ENCODE data around the gene IAH1. TPM values are rescaled to one million over a fixed set of nuclear protein-coding genes. Genes with fewer than 3 reads are reported as not detected.

IAH1 gene
- total RNA-seq, 1 experiment from 2014 or later = 25.0 TPM

DNA sequence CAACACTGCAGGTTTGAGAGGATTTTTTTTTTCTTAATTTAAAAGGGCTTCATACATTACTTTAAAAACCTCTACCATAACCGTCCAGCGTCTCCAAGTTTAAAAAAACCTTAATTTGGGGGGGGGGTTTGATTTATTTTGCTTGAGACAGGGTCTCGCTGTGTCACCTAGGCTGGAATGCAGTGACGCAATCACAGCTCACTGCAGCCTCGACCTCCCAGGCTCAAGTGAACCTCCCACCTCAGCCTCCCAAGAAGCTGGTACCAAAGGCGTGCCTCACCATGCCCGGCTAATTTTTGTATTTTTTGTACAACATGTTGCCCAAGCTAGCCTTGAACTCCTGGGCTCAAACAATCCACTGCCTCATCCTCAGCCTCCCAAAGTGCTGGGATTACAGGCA, 44.4 kb downstream of the IAH1 start:
- Mint-ChIP-seq H3K4me3 (ENCODE audit: low read depth, unreplicated experiment) (no peak overlapping the region), H3K27ac (ENCODE audit: unreplicated experiment) (no peak overlapping the region), H3K4me1 (ENCODE audit: low read depth, unreplicated experiment) (no peaks in the 10 kb centered on the region), H3K9me3 (ENCODE audit: low read depth, unreplicated experiment) (no peaks in the 10 kb centered on the region), H3K27me3 (ENCODE audit: unreplicated experiment) (no peaks in the 10 kb centered on the region), H3K36me3 (ENCODE audit: insufficient read depth, unreplicated experiment) (peaks cover 36% of the 10 kb centered on the region)
- CTCF ChIA-PET = no interaction called here
- intact Hi-C loops (cut with micrococcal nuclease; ENCODE audit: unreplicated experiment) = loop anchor here (1.0 kb wide), 1 partner anchor 39 kb away; no protein-coding TSS in a partner anchor
- BruUV-seq (replicated peaks) = no TSS peak
- DNase-seq = no peak
- TF ChIP-seq, protein P1, sequence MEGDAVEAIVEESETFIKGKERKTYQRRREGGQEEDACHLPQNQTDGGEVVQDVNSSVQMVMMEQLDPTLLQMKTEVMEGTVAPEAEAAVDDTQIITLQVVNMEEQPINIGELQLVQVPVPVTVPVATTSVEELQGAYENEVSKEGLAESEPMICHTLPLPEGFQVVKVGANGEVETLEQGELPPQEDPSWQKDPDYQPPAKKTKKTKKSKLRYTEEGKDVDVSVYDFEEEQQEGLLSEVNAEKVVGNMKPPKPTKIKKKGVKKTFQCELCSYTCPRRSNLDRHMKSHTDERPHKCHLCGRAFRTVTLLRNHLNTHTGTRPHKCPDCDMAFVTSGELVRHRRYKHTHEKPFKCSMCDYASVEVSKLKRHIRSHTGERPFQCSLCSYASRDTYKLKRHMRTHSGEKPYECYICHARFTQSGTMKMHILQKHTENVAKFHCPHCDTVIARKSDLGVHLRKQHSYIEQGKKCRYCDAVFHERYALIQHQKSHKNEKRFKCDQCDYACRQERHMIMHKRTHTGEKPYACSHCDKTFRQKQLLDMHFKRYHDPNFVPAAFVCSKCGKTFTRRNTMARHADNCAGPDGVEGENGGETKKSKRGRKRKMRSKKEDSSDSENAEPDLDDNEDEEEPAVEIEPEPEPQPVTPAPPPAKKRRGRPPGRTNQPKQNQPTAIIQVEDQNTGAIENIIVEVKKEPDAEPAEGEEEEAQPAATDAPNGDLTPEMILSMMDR (IDR thresholded peaks at IDR 0.05; ENCODE audit: unreplicated experiment) = no peak

DNA sequence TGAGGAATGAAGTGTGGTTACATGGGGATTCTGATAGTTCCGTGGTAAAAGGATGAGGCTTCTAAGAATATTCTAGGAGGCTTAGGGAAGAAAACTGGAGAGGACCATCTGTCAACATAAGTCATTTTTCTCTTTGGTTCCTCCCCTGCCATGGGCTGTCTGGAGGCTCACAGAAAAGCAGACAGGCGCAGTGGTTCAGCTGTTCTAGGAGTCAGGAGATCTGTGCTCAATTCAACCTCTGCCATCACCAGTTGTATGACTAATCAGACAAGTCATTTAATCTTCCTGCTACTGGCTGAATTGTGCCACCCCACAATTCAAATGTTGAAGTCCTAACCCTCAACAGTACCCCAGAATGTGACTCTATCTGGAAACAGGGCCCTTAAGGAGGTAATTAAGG, 44.9 kb downstream of the IAH1 start:
- Mint-ChIP-seq H3K9me3 (ENCODE audit: low read depth, unreplicated experiment) (no peaks in the 10 kb centered on the region), H3K4me3 (ENCODE audit: low read depth, unreplicated experiment) (no peak overlapping the region), H3K27me3 (ENCODE audit: unreplicated experiment) (no peaks in the 10 kb centered on the region), H3K4me1 (ENCODE audit: low read depth, unreplicated experiment) (no peaks in the 10 kb centered on the region), H3K36me3 (ENCODE audit: insufficient read depth, unreplicated experiment) (peaks cover 34% of the 10 kb centered on the region), H3K27ac (ENCODE audit: unreplicated experiment) (no peak overlapping the region)
- intact Hi-C loops (cut with micrococcal nuclease; ENCODE audit: unreplicated experiment) = no loop called here
- DNase-seq = no peak
- CTCF ChIA-PET = no interaction called here
- TF ChIP-seq, protein P1 (IDR thresholded peaks at IDR 0.05; ENCODE audit: unreplicated experiment) = no peak
- BruUV-seq (replicated peaks) = no TSS peak

DNA sequence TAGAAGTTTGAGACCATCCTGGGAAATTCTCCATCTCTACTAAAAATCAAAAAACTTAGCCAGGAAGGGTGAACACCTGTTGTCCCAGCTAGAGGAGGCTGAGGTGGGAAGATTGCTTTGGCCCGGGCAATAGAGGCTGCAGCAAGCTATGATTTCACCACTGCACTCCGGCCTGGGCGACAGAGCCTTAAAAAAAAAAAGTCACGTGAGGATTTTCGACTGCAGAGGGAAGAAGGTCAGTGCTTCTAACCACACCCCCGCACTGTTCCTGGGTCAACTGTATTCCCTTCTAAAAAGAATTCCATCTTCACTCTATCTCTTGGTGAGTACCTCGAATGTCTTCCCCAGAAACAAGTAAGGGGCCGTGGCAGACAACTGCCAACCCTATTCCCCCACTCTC, 49.9 kb downstream of the IAH1 start:
- CTCF ChIA-PET = no interaction called here
- no peak overlapping the region for H3K4me3 Mint-ChIP-seq (ENCODE audit: low read depth, unreplicated experiment)
- H3K4me1 Mint-ChIP-seq (ENCODE audit: low read depth, unreplicated experiment) = no peaks in the 10 kb centered on the region
- BruUV-seq (replicated peaks) = no TSS peak
- H3K9me3 Mint-ChIP-seq (ENCODE audit: low read depth, unreplicated experiment) = no peaks in the 10 kb centered on the region
- H3K27ac Mint-ChIP-seq (ENCODE audit: unreplicated experiment) = no peak overlapping the region
- intact Hi-C loops (cut with micrococcal nuclease; ENCODE audit: unreplicated experiment) = no loop called here
- peaks cover 42% of the 10 kb centered on the region for H3K36me3 Mint-ChIP-seq (ENCODE audit: insufficient read depth, unreplicated experiment)
- no peaks in the 10 kb centered on the region for H3K27me3 Mint-ChIP-seq (ENCODE audit: unreplicated experiment)
- TF ChIP-seq, protein P1 (IDR thresholded peaks at IDR 0.05; ENCODE audit: unreplicated experiment) = no peak
- DNase-seq = no peak

DNA sequence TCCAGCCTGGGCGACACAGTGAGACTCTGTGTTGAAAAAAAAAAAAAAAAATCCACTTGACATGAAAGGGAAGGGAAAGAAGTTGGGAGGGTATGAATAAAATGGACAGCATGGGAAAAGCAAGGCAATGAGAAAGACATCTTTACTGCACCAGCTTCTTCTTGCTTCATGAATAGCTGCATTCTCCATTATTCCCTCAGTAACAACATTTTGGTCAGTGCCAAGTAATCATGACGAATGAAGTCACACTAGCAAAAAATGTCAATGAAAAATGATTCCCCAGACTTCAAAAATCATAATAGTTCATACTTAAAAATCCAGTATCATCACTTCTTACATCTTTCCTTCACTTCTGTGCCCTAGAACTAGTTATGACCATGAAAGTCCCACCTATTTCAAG, 50.9 kb downstream of the IAH1 start:
- TF ChIP-seq, protein P1 (IDR thresholded peaks at IDR 0.05; ENCODE audit: unreplicated experiment) = no peak
- H3K27ac Mint-ChIP-seq (ENCODE audit: unreplicated experiment) = no peak overlapping the region
- H3K27me3 Mint-ChIP-seq (ENCODE audit: unreplicated experiment) = no peaks in the 10 kb centered on the region
- BruUV-seq (replicated peaks) = no TSS peak
- H3K36me3 Mint-ChIP-seq (ENCODE audit: insufficient read depth, unreplicated experiment) = peaks cover 44% of the 10 kb centered on the region
- DNase-seq = no peak
- CTCF ChIA-PET = no interaction called here
- H3K4me3 Mint-ChIP-seq (ENCODE audit: low read depth, unreplicated experiment) = no peak overlapping the region
- intact Hi-C loops (cut with micrococcal nuclease; ENCODE audit: unreplicated experiment) = no loop called here
- H3K4me1 Mint-ChIP-seq (ENCODE audit: low read depth, unreplicated experiment) = no peaks in the 10 kb centered on the region
- no peaks in the 10 kb centered on the region for H3K9me3 Mint-ChIP-seq (ENCODE audit: low read depth, unreplicated experiment)

All from Calu3 (cell line).